HCT116 (cell line): ENCODE measurements around the gene CTBP1. TPM values are rescaled to one million over a fixed set of nuclear protein-coding genes. Genes with fewer than 3 reads are reported as not detected.
A peak's percentile ranks its signal among the peaks of the same experiment; 100 is the strongest.

ENCODE experiments used
- ATAC-seq: fragments of 200-7000 bp; cut with Tn5 transposase; 2 replicates; pipeline ENCODE4 v1.9.1; 2020; ENCODE audit warnings: mild to moderate bottlenecking, moderate library complexity
- BruUV-seq: library from RNA; stranded (reverse); fragments of 400-500 nt; replicated peaks from 2 replicates; lab custom pipeline; 2021; lab: Mats Ljungman, UMichigan
- CTCF ChIA-PET: fragments of 300-600 bp; sonication (Branson Sonifier 250); formaldehyde crosslinking; loops from one replicate; lab custom pipeline; 2021; ENCODE audit warnings: antibody characterized with exemption; lab: Charles Lee
- POLR2A ChIA-PET: fragments of 300-600, 350-600 bp; sonication (Branson Sonifier 250); formaldehyde crosslinking; loops from one replicate; lab custom pipeline; 2021; ENCODE audit warnings: antibody characterized with exemption; lab: Charles Lee
- RAD21 ChIA-PET, 2 experiments: fragments of 300-600 bp; sonication (Branson Sonifier 250); formaldehyde crosslinking; loops; one replicate each; lab custom pipeline; 2023; ENCODE audit warnings: low total read pairs in 2 of 2; ENCODE audit not compliant: uncharacterized antibody in 2 of 2, unreplicated experiment in 2 of 2, low non-redundant PET in 1 of 2; lab: Charles Lee
- DNase-seq: peaks from one replicate; pipeline ENCODE4 v3.0.0-alpha.2; 2010; ENCODE audit warnings: low read depth, low spot score
- H2AFZ ChIP-seq: fragments of 200-600 bp; shearing (Covaris generic), sonication (generic); 2 replicates; pipeline ENCODE4 v1.6.1; 2017; ENCODE audit warnings: low read depth, mixed run types, mixed read lengths, antibody characterized with exemption, low read length; ENCODE audit not compliant: poor library complexity, severe bottlenecking
- H3K27ac ChIP-seq: 2 replicates; pipeline ENCODE4 v1.5.1; 2012; ENCODE audit warnings: low read depth, low read length
- H3K27me3 ChIP-seq: fragments of 200-600 bp; sonication (generic); 2 replicates; pipeline ENCODE4 v1.6.1; 2016; ENCODE audit warnings: mixed run types, low read length, mixed read lengths; ENCODE audit not compliant: insufficient read depth
- H3K36me3 ChIP-seq, 2 experiments: fragments of 200-500 bp in 1 of 2; fragments of 200-600 bp in 1 of 2; sonication (Bioruptor generic) in 1 of 2; sonication (generic) in 1 of 2; 2 replicates each; pipeline versions ENCODE4 v1.5.1 to v1.6.1; 2014 to 2016; ENCODE audit warnings: low read length in 2 of 2, inconsistent platforms in 1 of 2, mixed read lengths in 1 of 2, mixed run types in 1 of 2; ENCODE audit not compliant: insufficient read depth in 2 of 2, control insufficient read depth in 1 of 2
- H3K4me1 ChIP-seq, 2 experiments: fragments of 200-600 bp in 1 of 2; sonication (generic) in 1 of 2; 2 replicates each; pipeline versions ENCODE4 v1.5.1 to v1.6.1; 2012 to 2017; ENCODE audit warnings: low read length in 2 of 2, inconsistent platforms in 1 of 2, mild to moderate bottlenecking in 1 of 2, mixed read lengths in 1 of 2, mixed run types in 1 of 2, moderate library complexity in 1 of 2; ENCODE audit not compliant: insufficient read depth in 2 of 2, control insufficient read depth in 1 of 2
- H3K4me2 ChIP-seq: fragments of 200-600 bp; sonication (generic); 2 replicates; pipeline ENCODE4 v1.6.1; 2017; ENCODE audit warnings: mixed run types, low read length, mixed read lengths
- H3K4me3 ChIP-seq, 2 experiments: fragments of 200-600 bp in 1 of 2; sonication (generic) in 1 of 2; replicated peaks in 1 of 2; 2 replicates each; pipeline ENCODE4 v1.5.1; 2011 to 2016; ENCODE audit warnings: low read length in 2 of 2, control low read depth in 1 of 2, low read depth in 1 of 2, mild to moderate bottlenecking in 1 of 2, mixed read lengths in 1 of 2, mixed run types in 1 of 2
- H3K79me2 ChIP-seq: fragments of 200-600 bp; sonication (generic); 2 replicates; pipeline ENCODE4 v1.6.1; 2017; ENCODE audit warnings: mild to moderate bottlenecking, mixed run types, low read length, moderate library complexity, mixed read lengths; ENCODE audit not compliant: insufficient read depth
- H3K9ac ChIP-seq: fragments of 200-600 bp; sonication (generic); 2 replicates; pipeline ENCODE4 v1.6.1; 2016; ENCODE audit warnings: low read length, mixed read lengths
- H3K9me2 ChIP-seq: fragments of 200-600 bp; sonication (generic), shearing (Covaris generic); 2 replicates; pipeline ENCODE4 v1.6.1; 2017; ENCODE audit warnings: mixed run types, mild to moderate bottlenecking, moderate library complexity; ENCODE audit not compliant: insufficient read depth
- H3K9me3 ChIP-seq, 2 experiments: fragments of 200-500 bp in 1 of 2; fragments of 200-600 bp in 1 of 2; sonication (Bioruptor generic) in 1 of 2; sonication (generic) in 1 of 2; 2 replicates each; pipeline ENCODE4 v1.6.1; 2014 to 2017; ENCODE audit warnings: low read length in 2 of 2, mixed read lengths in 2 of 2, inconsistent platforms in 1 of 2, low read depth in 1 of 2, mild to moderate bottlenecking in 1 of 2, mixed run types in 1 of 2, moderate library complexity in 1 of 2; ENCODE audit not compliant: control insufficient read depth in 1 of 2, insufficient read depth in 1 of 2
- H4K20me1 ChIP-seq: fragments of 200-600 bp; sonication (generic), shearing (Covaris generic); 2 replicates; pipeline ENCODE4 v1.6.1; 2017; ENCODE audit warnings: mixed run types, mild to moderate bottlenecking, moderate library complexity; ENCODE audit not compliant: insufficient read depth
- ATF3 ChIP-seq: IDR thresholded peaks from 2 replicates; pipeline ENCODE4 v1.6.1; 2012
- EGR1 ChIP-seq: IDR thresholded peaks from 2 replicates; pipeline ENCODE4 v1.6.1; 2012; ENCODE audit warnings: low read depth
- TCF7L2 ChIP-seq: IDR thresholded peaks from 2 replicates; pipeline ENCODE4 v1.7.0; 2011; ENCODE audit warnings: borderline replicate concordance, inconsistent platforms; ENCODE audit not compliant: insufficient read depth, insufficient read length; ENCODE audit errors: extremely low read depth
- ZBTB33 ChIP-seq: IDR thresholded peaks from 2 replicates; pipeline ENCODE4 v1.6.1; 2011; ENCODE audit warnings: mild to moderate bottlenecking, low read length, moderate library complexity; ENCODE audit not compliant: insufficient replicate concordance; ENCODE audit errors: extremely low read depth
- ZFX ChIP-seq: fragments of 450-650 bp; IDR thresholded peaks from 2 replicates; pipeline ENCODE4 v1.6.1; 2017
- intact Hi-C: fragments of 100-400 bp; cut with micrococcal nuclease; formaldehyde crosslinking; loops from 2 replicates; pipeline ENCODE4 v1.10.0; 2022
- total RNA-seq: library from RNA; stranded (reverse); gene quantifications from one replicate; pipeline ENCODE4 v1.2.1, GENCODE V29; 2021; ENCODE audit not compliant: unreplicated experiment

The CTBP1 gene
- total RNA-seq, 1 experiment from 2014 or later = 175 TPM

- H4K20me1 ChIP-seq = no peaks in the 10 kb centered on the region
- H3K4me2 ChIP-seq = peak overlapping the region; percentile 65
- no peaks in the 10 kb centered on the region for H3K36me3 ChIP-seq
- ATAC-seq (peak; percentile 15), DNase-seq (no peak)
- intact Hi-C loops = no loop called here
- no peak overlapping the region for H3K9ac ChIP-seq
- no peak overlapping the region for H3K4me3 ChIP-seq
- no peaks in the 10 kb centered on the region for H3K27me3 ChIP-seq
- no peaks in the 10 kb centered on the region for H3K9me2 ChIP-seq
- POLR2A ChIA-PET = no interaction called here
- BruUV-seq = no TSS peak
- H3K27ac ChIP-seq = no peak overlapping the region; the same call in 1 of the 2 replicates
- H3K9me3 ChIP-seq = no peaks in the 10 kb centered on the region
- CTCF ChIA-PET = no interaction called here
- RAD21 ChIA-PET = no interaction called here
- no peak overlapping the region for H2AFZ ChIP-seq
- no peak for TF ChIP-seq ATF3
- TF ChIP-seq ZFX = peak; percentile 53
- no peaks in the 10 kb centered on the region for H3K79me2 ChIP-seq
- peaks cover 13 to 17% of the 10 kb centered on the region in 2 experiments for H3K4me1 ChIP-seq
Measured at GRCh38 chr4:1191621-1192020, 57.3 kb downstream of the CTBP1 start.

- CTCF ChIA-PET = no interaction called here
- Histone ChIP-seq H3K9ac (no peak overlapping the region), H3K4me1 (peaks cover 7 to 8% of the 10 kb centered on the region in 2 experiments), H4K20me1 (no peaks in the 10 kb centered on the region), H3K9me3 (no peaks in the 10 kb centered on the region), H3K9me2 (no peaks in the 10 kb centered on the region), H3K27me3 (no peaks in the 10 kb centered on the region), H2AFZ (no peak overlapping the region), H3K4me3 (no peak overlapping the region), H3K27ac (no peak overlapping the region), H3K36me3 (no peaks in the 10 kb centered on the region), H3K79me2 (no peaks in the 10 kb centered on the region), H3K4me2 (no peak overlapping the region)
- POLR2A ChIA-PET = no interaction called here
- no peak for TF ChIP-seq ZBTB33
- no peak for TF ChIP-seq TCF7L2
- no peak for TF ChIP-seq EGR1
- intact Hi-C loops = no loop called here
- RAD21 ChIA-PET = no interaction called here
- DNase-seq = no peak
- no peak for ATAC-seq
- BruUV-seq = no TSS peak
Measured at GRCh38 chr4:1187182-1187581, 61.7 kb downstream of the CTBP1 start.
